Esophagus squamous epithelium (tissue), 5 donors: ENCODE data around the gene TCF23. TPM values are rescaled to one million over a fixed set of nuclear protein-coding genes. Genes with fewer than 3 reads are reported as not detected.

Source experiments
- DNase-seq: peaks from one replicate; lab custom pipeline; 2025; lab: John Stamatoyannopoulos, UW
- H3K27ac ChIP-seq, 4 donors: fragments of 200-600 bp; sonication (generic); one replicate each; pipeline ENCODE4 v1.5.1; 2016 to 2019; ENCODE audit warnings: mild to moderate bottlenecking in 1 of 4
- H3K27me3 ChIP-seq, 4 donors: fragments of 200-600 bp; sonication (generic); 1 replicate in 3 of 4; 2 replicates in 1 of 4; pipeline versions ENCODE4 v1.5.1 to v1.6.0; 2017 to 2021; ENCODE audit warnings: antibody characterized with exemption in 1 of 4
- H3K36me3 ChIP-seq, 3 donors: fragments of 200-600 bp; sonication (generic); one replicate each; pipeline ENCODE4 v1.5.1; 2016 to 2019
- H3K4me1 ChIP-seq, 3 donors: fragments of 200-600 bp; sonication (generic); one replicate each; pipeline ENCODE4 v1.5.1; 2017 to 2019
- H3K4me3 ChIP-seq, 4 donors: fragments of 200-600 bp; sonication (generic); 1 replicate in 3 of 4; 2 replicates in 1 of 4; pipeline ENCODE4 v1.5.1; 2016 to 2019; ENCODE audit warnings: mild to moderate bottlenecking in 2 of 4, moderate library complexity in 1 of 4
- H3K9me3 ChIP-seq, 3 donors: fragments of 200-600 bp; sonication (generic); one replicate each; pipeline ENCODE4 v1.5.1; 2016 to 2019
- CTCF ChIP-seq, 6 experiments: fragments of 450-650 bp in 4 of 6; fragments of 200-600 bp in 2 of 6; sonication (generic) in 2 of 6; IDR thresholded peaks; one replicate each; pipeline ENCODE4 v1.5.1; 2016 to 2019; ENCODE audit warnings: antibody characterized with exemption in 6 of 6, mild to moderate bottlenecking in 4 of 6, moderate library complexity in 4 of 6
- POLR2A ChIP-seq, 4 donors: fragments of 450-650 bp; IDR thresholded peaks; one replicate each; pipeline ENCODE4 v1.6.1; 2017; ENCODE audit warnings: antibody characterized with exemption in 4 of 4, mild to moderate bottlenecking in 4 of 4, moderate library complexity in 3 of 4
- whole genome bisulfite sequencing, 2 donors: methylation state at CpG; one replicate each; pipeline ENCODE4 v1.1.5; 2018; 5-methylcytosine and 5-hydroxymethylcytosine counted together
- intact Hi-C: fragments of 100-400 bp; cut with DNase I; formaldehyde crosslinking; loops from one replicate; pipeline ENCODE4 v1.15.0; 2022
- total RNA-seq, 4 donors: library from RNA; depleted of rRNA; stranded (reverse); fragments of >200 nt; gene quantifications; one replicate each; pipeline ENCODE4 v1.1.0, GENCODE V29; 2016
- donor health status: DM: yes; HTN: yes; CAD: no.

Gene TCF23
- total RNA-seq, 4 donors from 2014 or later = not detected

DNA sequence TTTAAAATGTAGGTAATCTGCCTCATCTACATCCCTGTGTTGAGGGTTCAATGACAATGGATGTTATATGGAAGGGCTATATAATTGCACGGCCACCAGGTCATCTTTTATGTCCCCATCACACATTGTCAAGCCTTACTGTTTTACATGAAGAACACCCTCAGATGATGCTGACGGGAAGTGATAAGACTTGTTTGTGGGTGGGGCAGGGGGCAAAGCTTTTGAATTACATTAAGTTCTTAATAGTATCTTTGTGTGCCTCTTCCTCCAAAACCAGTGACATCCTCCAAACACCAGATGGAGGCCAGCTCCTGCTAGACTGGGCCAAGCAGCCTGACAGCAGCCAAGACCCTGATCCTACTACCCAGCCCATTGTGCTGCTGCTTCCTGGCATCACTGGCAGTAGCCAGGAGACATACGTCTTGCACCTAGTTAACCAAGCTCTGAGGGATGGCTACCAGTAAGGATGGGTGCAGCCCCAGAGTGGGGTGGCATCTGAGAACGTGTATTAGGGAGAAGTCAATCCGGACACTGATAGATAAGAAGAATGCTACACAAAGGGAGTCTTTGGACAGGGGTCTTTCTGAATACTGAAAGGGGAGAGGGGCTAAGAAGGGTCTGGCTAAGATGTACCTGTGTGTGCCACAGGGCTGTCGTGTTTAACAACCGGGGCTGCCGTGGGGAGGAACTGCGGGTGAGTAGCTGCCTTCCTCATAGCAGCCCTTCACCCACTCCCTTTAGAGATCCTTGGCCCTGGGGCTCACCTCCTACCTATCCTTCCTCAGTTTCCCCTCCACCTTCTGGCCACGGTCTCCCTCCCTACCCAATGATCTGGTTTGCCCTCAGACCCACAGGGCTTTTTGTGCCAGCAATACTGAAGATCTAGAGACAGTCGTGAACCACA lies 19.9 kb upstream of the TCF23 start:
- TF ChIP-seq POLR2A (IDR thresholded peaks at IDR 0.05) = no peak
- no peak overlapping the region for H3K27ac ChIP-seq
- DNase-seq = no peak
- no peaks in the 10 kb centered on the region for H3K9me3 ChIP-seq
- peaks cover 15 to 39% (median 22%) of the 10 kb centered on the region in 3 donors for H3K36me3 ChIP-seq
- H3K4me3 ChIP-seq = no peak overlapping the region
- 81 to 83% methylated on average over 10 to 11 of the region's 11 CpGs for WGBS, 2 donors
- intact Hi-C loops = no loop called here
- no peaks in the 10 kb centered on the region for H3K27me3 ChIP-seq
- H3K4me1 ChIP-seq = peaks cover 12 to 24% (median 14%) of the 10 kb centered on the region in 3 donors

DNA sequence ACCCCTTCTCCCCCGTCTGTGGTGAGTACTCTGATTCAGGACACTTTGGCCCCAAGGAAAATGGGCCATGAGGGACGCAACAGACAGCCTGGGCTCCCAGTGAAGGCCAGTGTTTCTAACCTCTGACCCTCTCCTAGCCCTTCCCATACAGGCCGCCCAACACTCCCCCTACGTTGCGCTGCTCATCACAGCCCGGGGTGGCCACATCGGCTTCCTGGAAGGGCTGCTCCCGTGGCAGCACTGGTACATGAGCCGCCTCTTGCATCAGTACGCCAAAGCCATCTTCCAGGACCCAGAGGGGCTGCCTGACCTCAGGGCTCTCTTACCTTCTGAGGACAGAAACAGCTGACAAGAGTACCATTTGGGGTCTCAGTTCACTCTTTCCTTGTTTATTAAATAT lies 18.4 kb upstream of the TCF23 start:
- Histone ChIP-seq H3K27me3 (no peaks in the 10 kb centered on the region), H3K27ac (no peak overlapping the region), H3K36me3 (peaks cover 15 to 39% (median 22%) of the 10 kb centered on the region in 3 donors), H3K4me1 (peaks cover 12 to 28% (median 13%) of the 10 kb centered on the region in 3 donors), H3K4me3 (no peak overlapping the region), H3K9me3 (no peaks in the 10 kb centered on the region)
- TF ChIP-seq CTCF (IDR thresholded peaks at IDR 0.05) = no peak
- TF ChIP-seq POLR2A (IDR thresholded peaks at IDR 0.05) = no peak
- intact Hi-C loops = no loop called here
- DNase-seq = no peak
- WGBS, 2 donors = 87 to 90% methylated on average over 4 to 9 of the region's 10 CpGs

GRCh38 chr2:27131429-27131828 lies 17.4 kb upstream of the TCF23 start:
- TF ChIP-seq CTCF (IDR thresholded peaks at IDR 0.05) (no peak), POLR2A (IDR thresholded peaks at IDR 0.05) (no peak)
- intact Hi-C loops = no loop called here
- 72 to 89% methylated on average over 7 to 8 of the region's 11 CpGs for WGBS, 2 donors
- peaks cover 12 to 28% (median 13%) of the 10 kb centered on the region in 3 donors for H3K4me1 ChIP-seq
- no peaks in the 10 kb centered on the region for H3K9me3 ChIP-seq
- H3K4me3 ChIP-seq = no peak overlapping the region
- peaks cover 15 to 39% (median 22%) of the 10 kb centered on the region in 3 donors for H3K36me3 ChIP-seq
- H3K27me3 ChIP-seq = no peaks in the 10 kb centered on the region
- DNase-seq = no peak
- H3K27ac ChIP-seq = no peak overlapping the region

DNA sequence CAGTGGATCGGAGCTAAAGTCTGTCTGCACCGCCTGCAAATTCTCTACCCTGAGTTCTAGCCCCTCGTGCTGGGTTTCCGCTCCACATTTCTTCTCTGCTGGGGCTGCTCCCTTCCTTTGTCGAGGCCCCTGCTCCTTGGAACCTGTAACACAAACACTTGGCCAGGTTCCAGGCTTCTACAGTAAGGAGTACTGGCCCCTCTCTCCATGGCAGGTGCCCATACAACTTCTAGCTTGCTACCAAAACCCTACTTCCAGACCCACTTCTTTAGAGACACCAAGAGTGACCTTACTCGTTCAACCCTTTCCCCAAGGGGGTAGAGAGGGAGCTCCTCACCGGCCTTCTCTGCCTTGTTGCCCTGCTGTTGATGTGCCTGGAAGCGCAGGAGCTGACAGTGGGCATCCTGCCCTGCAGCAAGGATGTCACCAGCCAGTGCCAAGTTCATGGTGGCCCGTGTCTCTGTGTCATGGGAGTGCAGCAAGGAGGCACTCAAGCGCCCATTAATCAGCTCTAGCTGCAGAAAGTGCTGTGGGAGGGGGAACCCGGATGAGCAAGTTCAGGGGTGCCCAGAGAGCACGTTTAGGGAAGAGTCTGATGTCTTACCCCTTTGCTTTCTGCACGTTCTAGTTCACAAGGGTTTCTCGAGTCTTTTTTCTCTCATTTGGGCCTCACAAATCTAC lies 15.5 kb upstream of the TCF23 start:
- H3K27ac ChIP-seq = peak overlapping the region in 3 of 4 donors; percentile 86 to 95 (median 89)
- TF ChIP-seq CTCF (IDR thresholded peaks at IDR 0.05) = no peak
- TF ChIP-seq POLR2A (IDR thresholded peaks at IDR 0.05) = no peak
- H3K27me3 ChIP-seq = no peaks in the 10 kb centered on the region
- WGBS, 2 donors = 39 to 41% methylated on average over 14 of the region's 14 CpGs
- H3K4me3 ChIP-seq = peak overlapping the region; percentile 62 to 97 (median 94)
- no peak for DNase-seq
- H3K36me3 ChIP-seq = peaks cover 15 to 39% (median 22%) of the 10 kb centered on the region in 3 donors
- intact Hi-C loops = no loop called here
- peaks cover 12 to 28% (median 13%) of the 10 kb centered on the region in 3 donors for H3K4me1 ChIP-seq
- no peaks in the 10 kb centered on the region for H3K9me3 ChIP-seq

- 0% methylated on average over 6 to 21 of the region's 86 CpGs for WGBS, 2 donors
- peak; percentile 80 for DNase-seq
- Histone ChIP-seq H3K36me3 (peaks cover 15 to 39% (median 22%) of the 10 kb centered on the region in 3 donors), H3K4me1 (peaks cover 12 to 28% (median 13%) of the 10 kb centered on the region in 3 donors), H3K9me3 (no peaks in the 10 kb centered on the region), H3K27ac (peak within 1 kb of the TSS; percentile 86 to 95 (median 90)), H3K4me3 (peak within 1 kb of the TSS; percentile 62 to 97 (median 94)), H3K27me3 (no peaks in the 10 kb centered on the region)
- peak in 1 of 6 experiments; percentile 27 for TF ChIP-seq CTCF (IDR thresholded peaks at IDR 0.05)
- TF ChIP-seq POLR2A (IDR thresholded peaks at IDR 0.05) = peak in 3 of 4 donors; percentile 66 to 93 (median 82)
- intact Hi-C loops = no loop called here
Measured at GRCh38 chr2:27133905-27134780, 14.7 kb upstream of the TCF23 start, which contains the start of gene PREB. TSS of gene PREB (minus strand) at chr2:27134636. CDS start at chr2:27134421, 215 bp downstream.
